Stimulated activated CD8-positive, alpha-beta memory T cell treated with anti-CD3 and anti-CD28 coated beads, Interleukin-15, amount 100 ng/mL, for 4 hours (primary cell): ENCODE data around the gene NUCB1.
A peak's percentile ranks its signal among the peaks of the same experiment; 100 is the strongest.

ENCODE experiments used
- DNase-seq, 2 donors: peaks; one replicate each; pipeline ENCODE4 v3.0.0-alpha.2; 2020; ENCODE audit warnings: low read depth in 2 of 2

Gene NUCB1

GRCh38 chr19:48935864-48936263 is 35.8 kb downstream of the NUCB1 start:
- no peak for DNase-seq

GRCh38 chr19:48938256-48938655 is 38.1 kb downstream of the NUCB1 start:
- DNase-seq, result no peak

GRCh38 chr19:48940902-48941301 is 40.8 kb downstream of the NUCB1 start:
- no peak for DNase-seq

GRCh38 chr19:48943081-48943480 is 43.0 kb downstream of the NUCB1 start:
- no peak for DNase-seq

GRCh38 chr19:48945415-48945814 is 45.3 kb downstream of the NUCB1 start:
- DNase-seq, result no peak

GRCh38 chr19:48945817-48946216 is 45.7 kb downstream of the NUCB1 start:
- DNase-seq, result no peak

GRCh38 chr19:48946463-48947257 is 46.5 kb downstream of the NUCB1 start:
- DNase-seq, result no peak

GRCh38 chr19:48947258-48947542 is 47.1 kb downstream of the NUCB1 start:
- no peak for DNase-seq

- DNase-seq, result no peak
Measured at GRCh38 chr19:48950159-48950558, 50.0 kb downstream of the NUCB1 start.

- no peak for DNase-seq
Measured at GRCh38 chr19:48950830-48951519, 50.9 kb downstream of the NUCB1 start.

- DNase-seq, result no peak
Measured at GRCh38 chr19:48953141-48953540, 53.0 kb downstream of the NUCB1 start.

GRCh38 chr19:48953990-48954594 is 54.0 kb downstream of the NUCB1 start:
- no peak for DNase-seq

- DNase-seq, result peak; percentile 70 to 78
Measured at GRCh38 chr19:48954595-48955307, 54.6 kb downstream of the NUCB1 start, which contains the start of gene BAX. Gene BAX (plus strand): TSS chr19:48954875. CDS start chr19:48954929, 54 bp downstream.

- no peak for DNase-seq
Measured at GRCh38 chr19:48955308-48955958, 55.3 kb downstream of the NUCB1 start.

- no peak for DNase-seq
Measured at GRCh38 chr19:48958006-48958405, 57.9 kb downstream of the NUCB1 start.

- DNase-seq, result no peak
Measured at GRCh38 chr19:48959341-48960239, 59.5 kb downstream of the NUCB1 start.

- no peak for DNase-seq
Measured at GRCh38 chr19:48961051-48961649, 61.0 kb downstream of the NUCB1 start.

- no peak for DNase-seq
Measured at GRCh38 chr19:48961673-48962028, 61.5 kb downstream of the NUCB1 start.

- no peak for DNase-seq
Measured at GRCh38 chr19:48962029-48962848, 62.1 kb downstream of the NUCB1 start.

GRCh38 chr19:48962849-48963165 is 62.7 kb downstream of the NUCB1 start:
- no peak for DNase-seq
